Right lobe of liver (tissue), 4 donors: Measurements from ENCODE around the gene RCL1.

ENCODE experiments used
- CTCF ChIP-seq, 4 donors: fragments of 200-600 bp in 3 of 4; fragments of 450-650 bp in 1 of 4; IDR thresholded peaks; one replicate each; pipeline versions ENCODE4 v1.5.1 to v1.8.0; 2016 to 2022; ENCODE audit warnings: antibody characterized with exemption in 4 of 4, mild to moderate bottlenecking in 2 of 4
- POLR2A ChIP-seq: fragments of 450-650 bp; IDR thresholded peaks from one replicate; pipeline ENCODE4 v1.6.1; 2017; ENCODE audit warnings: antibody characterized with exemption, mild to moderate bottlenecking
- donor health status: DM: no; HTN: no; CAD: no.
- donor health status: DM: no; HTN: no; CAD: no.
- donor health status: DM: no; HTN: yes; CAD: no.

GRCh38 chr9:4780651-4781050, 12.1 kb upstream of the RCL1 start:
- TF ChIP-seq CTCF (IDR thresholded peaks at IDR 0.05) = no peak
- no peak for TF ChIP-seq POLR2A
